Lung microvascular endothelial cell (primary cell): ENCODE results near the gene MPP1. TPM values are rescaled to one million over a fixed set of nuclear protein-coding genes. Genes with fewer than 3 reads are reported as not detected.
A peak's percentile ranks its signal among the peaks of the same experiment; 100 is the strongest.

Experiments used
- DNase-seq, 2 donors: peaks; one replicate each; pipeline versions ENCODE4 v3.0.0 to v3.0.0-alpha.2; 2010; ENCODE audit warnings: low read depth in 2 of 2
- total RNA-seq: library from RNA; depleted of rRNA; stranded (reverse); fragments of >200 nt; gene quantifications from 2 replicates; pipeline ENCODE4 v1.2.1, GENCODE V29; 2014

Gene MPP1
- total RNA-seq, 1 donor from 2014 or later, result 24.8 TPM

DNA sequence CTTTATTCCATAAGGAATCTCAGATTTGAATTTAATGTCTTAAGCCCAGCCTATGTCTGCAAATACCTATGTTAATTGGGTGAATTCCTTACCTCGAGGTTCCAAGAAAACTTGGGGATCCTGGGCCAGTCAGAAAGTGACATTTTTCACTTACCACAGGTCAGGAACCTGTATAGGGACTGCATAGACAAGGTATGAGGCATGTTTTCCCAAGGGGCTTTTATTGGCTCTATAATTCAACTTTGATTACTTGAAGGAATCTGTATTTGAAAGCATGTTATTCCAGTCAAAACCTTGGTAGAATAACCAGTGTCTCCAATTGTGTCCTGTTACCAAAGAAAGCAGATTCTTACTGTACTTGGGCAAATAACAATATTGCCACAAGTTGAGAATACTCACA is 8.5 kb upstream of the MPP1 start:
- DNase-seq, result no peak

DNA sequence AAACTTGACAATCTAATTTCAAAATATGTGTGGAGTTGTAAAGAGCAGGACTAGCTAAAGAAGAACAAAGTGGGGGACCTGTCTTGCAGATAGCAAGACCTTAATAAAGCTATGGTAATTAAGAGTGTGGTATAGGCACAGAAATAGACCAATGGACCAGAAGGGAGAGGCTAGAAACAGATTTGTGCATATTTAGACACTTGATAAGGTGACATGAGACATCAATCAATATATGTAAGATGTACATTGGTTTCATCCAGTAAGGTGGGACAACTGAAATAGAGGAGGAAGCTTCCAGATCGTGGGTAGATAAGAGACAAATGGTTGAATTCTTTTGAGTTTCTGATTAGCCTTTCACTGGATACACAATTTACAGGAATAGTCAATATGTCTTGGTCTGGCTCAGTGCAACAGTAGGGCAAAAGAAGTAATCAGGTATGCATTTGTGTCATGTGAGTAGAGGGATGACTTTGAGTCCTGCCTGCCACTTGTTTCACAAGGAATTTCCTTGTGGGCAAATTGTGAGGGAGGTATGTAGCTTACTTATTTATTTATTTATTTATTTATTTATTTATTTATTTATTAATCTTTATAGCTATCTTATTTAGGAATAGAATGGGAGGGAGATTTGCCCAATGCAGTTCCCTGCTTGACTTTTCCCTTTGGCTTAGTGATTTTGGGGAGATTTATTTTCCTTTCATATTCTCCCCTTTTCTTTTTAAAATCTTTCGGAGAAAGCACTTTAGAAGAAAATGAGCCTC is 7.2 kb upstream of the MPP1 start:
- DNase-seq, result no peak

DNA sequence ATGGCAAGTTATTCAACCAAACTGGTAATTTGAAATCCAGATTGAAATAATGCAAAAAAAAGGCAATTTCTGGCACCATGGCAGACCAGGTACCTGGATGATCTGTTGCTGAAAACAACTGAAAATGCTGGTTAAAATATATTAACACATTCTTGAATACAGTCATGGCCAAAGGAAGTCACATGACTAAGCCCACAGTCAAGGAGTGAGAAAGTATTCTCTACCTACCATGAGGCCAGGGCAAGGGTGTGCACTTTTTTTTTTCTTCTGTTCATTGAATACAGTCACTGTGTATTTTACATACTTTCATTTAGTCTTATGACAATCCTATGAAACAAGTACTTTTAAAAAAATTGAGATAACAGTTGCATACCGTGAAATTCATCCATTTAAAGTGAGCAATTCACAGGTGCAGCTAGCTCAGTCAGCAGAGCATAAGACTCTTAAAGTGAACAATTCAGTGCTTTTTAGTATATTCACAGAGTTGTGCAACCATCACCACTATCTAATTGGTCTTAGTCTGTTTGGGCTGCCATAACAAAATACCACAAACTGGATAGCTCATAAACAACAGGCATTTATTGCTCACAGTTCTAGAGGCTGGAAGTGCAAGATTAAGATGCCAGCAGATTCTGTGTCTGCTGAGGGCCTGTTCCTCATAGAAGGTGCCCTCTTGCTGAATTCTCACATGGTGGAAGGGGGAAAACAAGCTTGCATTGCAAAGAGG is 4.8 kb upstream of the MPP1 start:
- DNase-seq, result no peak

DNA sequence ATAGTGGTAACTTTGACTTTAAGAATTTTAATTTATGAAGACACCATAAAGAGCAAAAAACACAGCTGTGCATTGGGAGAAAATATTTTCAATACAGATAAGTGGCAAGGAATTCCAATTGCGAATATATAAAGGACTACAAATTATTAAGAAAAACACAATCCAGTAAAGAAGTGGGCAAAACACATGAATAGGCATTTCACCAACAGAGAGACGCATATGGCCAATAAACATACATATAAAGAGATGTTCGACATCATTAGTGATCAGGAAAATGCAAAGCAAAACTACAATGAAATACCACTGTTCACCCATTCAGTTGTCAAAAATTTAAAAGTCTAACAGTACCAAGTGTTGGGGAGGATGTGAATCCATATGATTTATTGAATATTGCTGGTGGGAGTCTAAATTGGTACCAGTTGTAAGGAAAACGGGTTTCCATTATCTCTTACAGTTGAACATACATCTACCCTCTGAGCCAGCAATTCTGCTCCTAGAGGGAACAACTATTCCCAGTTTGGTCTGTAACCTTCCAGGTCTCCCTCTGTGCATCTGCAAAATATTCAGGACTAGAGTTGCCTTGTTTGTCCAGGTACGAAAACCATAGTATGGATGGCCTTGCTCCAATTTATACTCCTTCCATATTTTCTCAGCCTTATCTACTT is 1.7 kb upstream of the MPP1 start:
- no peak for DNase-seq

DNA sequence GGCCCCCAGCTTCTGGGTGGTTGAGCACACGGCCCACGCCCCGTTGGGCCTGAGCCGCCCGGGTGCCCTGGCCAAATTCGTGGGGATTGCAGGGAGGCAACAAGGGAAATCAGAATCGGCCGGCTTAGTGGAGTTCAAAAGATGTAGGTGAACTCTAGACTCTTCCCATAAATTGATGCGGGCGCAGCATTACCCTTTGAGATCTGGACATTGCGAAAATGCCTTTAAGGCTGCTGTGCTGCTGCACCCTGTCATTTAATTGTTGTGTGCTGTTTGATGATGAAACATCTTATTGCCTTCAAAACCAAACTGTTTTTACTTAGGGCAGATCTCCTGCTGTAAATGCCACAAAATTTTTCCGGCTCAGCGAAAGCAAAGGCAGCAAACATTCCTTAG is 409 bp upstream of the MPP1 start:
- no peak for DNase-seq

DNA sequence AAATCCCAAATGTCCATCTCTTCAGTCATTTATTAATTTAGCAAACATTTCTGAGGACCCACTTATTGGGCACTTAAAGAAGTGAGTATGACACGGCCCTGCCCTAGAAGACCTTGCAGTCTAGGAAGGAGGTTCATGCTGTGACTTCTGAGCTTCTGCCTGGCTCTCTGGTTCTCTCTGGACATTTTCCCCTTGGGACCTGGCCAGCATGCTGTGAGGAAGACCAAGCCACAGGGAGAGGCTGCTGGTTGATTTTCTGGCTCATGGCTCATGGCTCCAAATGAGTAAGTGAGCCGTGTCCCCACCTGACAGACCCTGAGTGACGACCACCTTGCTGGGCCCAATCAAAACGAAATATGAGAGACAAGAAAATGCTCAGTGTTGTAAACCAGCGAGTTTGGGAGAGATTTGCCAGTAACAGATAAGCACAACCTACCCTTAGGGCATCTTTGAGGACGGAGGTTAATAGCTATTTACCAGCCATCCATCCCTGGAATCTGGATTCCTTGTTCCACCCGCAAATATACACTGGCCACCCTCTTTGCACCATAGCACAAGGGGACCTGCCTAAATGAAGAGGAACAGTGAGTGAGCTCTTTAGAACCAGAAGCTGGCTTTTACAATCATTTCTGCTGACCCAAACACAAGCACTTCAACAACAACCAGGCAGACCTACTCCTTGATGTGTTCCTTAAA is 876 bp downstream of the MPP1 start:
- no peak for DNase-seq

DNA sequence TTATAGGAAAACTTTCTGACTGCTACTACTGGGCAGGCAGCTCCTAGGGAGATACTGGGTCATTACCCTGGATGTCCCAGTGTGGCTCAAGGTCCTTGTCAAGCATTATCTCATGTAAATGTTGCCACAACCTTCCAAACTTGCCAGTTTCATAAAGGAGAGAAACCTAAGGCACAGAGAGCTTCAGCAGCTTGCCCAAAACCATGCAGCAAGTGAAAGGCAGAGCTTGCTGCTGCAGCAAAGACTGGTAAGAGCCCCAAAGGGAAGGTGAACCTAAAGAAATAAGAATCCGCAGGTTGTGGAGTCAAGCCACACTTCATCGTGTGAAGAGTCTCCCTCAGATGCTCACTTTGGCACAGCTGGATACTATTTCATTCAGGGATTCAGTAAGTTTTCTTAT is 2.3 kb downstream of the MPP1 start:
- no peak for DNase-seq

DNA sequence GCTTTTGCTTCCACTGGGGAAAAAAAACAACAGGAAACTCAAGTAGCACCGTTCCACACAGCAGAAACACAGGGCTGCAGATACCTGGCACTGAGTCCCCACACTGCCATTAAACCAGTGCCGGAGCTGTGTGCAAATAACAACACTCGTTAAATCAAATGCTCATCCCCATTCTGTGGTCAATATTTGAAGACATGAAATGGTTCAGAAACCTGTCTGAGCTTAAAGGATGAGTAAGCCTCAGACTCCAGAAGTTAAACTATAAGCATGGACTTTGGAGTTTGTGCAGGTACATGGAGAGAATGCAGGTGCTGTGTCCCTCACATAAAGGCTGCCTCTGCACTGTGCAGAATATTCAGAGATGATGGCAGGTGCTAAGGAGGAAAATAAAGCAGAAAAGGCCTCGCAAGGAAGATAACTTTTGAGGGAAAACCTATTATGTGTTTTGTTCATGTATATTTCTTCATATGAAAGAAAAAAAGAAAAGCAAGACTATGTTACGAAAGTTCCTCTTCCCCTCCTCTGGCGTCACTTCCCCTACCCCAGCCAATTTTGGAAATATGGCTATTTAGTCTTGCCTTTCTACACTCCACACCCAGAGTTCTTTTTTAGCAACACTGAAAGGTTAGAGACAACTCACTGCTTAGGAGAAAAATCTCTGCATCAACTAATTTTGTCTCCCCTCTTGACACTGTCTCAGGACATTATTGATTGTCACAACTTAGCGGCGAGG is 4.6 kb downstream of the MPP1 start:
- peak in 1 of 2 donors; percentile 28 for DNase-seq

DNA sequence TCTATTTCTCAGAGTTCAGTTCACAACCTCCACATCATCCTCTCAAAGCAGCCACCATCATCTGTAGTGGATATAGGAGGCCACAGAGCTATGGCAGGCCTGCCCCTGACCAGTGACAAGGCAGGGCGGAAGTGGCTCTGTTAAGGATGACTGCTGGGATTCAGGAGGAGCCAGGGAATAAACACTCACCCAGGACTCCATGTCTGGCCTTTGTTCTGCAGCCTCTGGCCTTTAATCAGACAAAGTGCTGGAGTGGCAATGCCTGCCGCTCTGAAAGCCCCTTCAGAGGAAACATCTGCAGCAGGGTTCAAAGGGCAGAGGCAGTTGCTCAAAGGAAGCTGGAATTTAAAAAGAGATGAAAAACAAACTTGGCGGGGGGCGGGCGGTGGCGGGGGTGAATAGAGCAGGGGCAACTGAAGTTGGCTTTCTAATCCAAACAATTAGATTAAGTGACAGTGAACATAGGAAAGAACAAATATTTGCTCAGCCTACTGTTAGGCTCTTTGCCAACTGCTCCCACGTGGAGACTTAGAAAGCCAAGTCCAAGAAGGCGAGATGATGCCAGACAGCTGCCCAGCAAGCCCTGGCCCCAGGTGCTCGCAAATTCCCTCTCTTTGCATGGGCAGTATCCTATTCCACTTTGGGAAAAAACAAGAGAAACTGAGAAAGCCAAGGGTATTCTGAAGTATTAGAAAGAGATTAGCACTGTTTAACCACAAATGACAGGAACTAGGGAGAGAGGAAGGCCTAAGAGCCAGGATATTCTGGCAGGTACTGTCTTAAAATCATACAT is 5.5 kb downstream of the MPP1 start:
- DNase-seq, result peak; percentile 73 to 74

DNA sequence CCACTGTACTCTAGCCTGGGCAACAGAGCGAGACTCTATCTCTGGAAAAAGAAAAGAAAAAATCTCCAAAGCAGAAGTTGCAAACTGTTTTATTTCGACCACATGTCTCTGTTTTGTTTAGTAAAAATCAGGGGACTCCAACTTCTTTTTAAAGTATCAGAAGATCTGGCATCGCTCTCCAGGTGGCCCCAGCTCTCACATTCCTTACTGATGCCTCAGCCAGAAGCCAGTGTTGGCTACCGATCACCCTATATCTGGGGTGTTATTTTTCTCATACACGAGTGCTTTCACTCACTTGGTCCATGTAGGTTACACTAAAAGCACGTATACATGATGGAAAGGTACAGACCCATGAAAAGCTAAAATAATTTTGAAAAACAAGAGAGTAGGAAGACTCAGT is 8.3 kb downstream of the MPP1 start:
- no peak for DNase-seq

DNA sequence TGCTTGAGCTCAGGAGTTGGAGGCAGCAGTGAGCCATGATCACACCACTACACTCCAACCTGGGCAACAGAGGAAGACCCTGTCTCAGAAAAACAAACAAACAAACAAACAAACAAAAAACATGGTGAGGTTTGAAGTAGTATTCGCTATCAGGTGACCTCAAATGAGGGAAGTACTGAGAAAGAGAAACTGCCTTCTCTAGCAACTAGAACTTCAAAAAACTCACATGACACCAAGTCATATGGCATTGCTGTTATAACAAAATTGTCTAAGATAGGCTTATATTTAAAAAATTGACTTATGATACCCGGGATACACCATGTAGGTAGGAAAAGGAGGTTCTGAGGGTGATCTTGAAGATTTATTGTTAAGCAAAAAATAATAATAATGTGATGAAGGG is 10.3 kb downstream of the MPP1 start:
- no peak for DNase-seq

DNA sequence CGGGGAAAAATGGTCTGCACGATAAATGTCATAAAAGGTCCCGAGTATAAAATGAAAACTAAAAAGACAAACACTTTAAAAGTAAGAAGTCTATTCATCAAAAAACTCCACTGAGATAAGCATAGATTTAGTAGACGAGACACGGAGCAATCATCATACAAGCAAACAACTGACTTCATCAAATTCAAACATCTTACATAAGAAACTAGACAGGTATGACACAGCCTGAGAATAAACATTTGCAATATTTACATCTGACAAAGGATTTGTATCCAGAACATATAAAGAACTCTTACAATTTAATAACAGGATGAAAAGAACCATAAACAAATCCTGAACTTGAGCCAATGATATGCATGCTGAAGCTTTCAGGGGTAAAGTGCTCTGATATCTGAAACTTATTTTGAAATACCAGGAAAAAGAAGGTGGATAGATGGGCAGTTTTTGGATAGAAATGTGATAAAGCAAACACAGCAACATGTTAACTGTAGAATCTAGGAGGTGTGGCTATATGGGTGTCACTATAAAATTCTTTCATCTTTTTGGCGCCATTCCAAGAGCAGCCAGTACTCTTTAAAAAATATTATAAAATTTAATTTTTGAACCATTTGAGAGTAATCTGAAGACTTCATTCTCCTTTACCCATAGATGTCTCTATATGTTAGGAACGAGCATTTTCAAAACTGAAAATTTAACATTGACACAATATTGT is 12.0 kb downstream of the MPP1 start:
- no peak for DNase-seq

DNA sequence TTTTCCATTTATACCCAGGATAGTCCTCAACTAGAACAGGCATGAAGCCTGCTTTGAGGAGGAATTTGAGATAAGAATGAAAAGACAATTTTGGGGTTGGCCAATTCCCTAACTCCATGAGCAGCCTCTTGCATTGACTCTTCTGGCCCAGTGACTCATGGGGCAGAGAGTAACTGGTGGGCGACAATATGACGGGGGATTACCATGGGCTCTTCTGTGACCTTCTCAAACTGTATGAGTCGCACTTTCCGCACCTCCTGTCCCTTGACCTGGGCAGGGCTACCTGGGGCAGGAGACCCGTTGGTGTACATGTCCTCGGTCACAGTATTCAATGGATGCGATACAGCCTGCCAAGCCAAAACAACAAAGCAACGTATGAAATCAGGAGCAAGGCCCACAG is 13.3 kb downstream of the MPP1 start:
- no peak for DNase-seq

DNA sequence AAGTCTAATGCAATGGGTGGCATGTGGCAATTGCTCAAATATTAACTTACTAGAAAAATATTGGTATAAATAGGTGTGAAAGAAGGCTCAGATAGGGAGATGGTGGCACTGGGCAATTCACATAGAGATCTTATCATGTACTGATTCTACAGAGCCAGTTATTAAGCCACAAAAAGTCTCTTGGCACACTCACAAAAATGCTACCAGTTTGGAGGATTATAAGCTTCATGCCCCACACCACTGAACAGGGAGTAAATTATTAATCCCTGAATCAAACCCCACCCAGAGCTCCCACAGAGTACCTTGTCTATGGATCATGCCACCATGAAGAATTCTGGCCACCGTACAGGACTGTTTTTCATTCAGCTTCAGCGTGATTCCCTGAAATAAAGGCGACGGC is 13.8 kb downstream of the MPP1 start:
- no peak for DNase-seq

DNA sequence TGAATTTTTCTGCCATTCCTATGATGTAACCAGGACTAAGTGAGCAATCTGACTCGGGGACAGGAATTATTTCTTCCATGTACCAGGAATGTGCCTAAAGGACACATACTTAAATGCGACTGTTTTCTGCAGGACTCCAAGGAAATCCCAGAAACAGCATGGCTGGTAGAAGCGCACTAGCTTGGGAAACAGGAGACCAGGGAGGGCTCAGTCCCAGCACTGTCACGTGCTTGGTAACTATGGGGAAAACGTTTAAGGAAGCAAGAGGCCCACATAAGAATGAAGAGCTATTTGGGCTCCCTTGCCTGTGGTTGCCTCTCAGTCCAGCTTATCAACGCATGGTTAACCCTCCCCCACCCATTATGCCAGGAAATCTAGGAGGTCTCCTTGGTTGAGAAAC is 19.6 kb downstream of the MPP1 start:
- DNase-seq, result no peak

DNA sequence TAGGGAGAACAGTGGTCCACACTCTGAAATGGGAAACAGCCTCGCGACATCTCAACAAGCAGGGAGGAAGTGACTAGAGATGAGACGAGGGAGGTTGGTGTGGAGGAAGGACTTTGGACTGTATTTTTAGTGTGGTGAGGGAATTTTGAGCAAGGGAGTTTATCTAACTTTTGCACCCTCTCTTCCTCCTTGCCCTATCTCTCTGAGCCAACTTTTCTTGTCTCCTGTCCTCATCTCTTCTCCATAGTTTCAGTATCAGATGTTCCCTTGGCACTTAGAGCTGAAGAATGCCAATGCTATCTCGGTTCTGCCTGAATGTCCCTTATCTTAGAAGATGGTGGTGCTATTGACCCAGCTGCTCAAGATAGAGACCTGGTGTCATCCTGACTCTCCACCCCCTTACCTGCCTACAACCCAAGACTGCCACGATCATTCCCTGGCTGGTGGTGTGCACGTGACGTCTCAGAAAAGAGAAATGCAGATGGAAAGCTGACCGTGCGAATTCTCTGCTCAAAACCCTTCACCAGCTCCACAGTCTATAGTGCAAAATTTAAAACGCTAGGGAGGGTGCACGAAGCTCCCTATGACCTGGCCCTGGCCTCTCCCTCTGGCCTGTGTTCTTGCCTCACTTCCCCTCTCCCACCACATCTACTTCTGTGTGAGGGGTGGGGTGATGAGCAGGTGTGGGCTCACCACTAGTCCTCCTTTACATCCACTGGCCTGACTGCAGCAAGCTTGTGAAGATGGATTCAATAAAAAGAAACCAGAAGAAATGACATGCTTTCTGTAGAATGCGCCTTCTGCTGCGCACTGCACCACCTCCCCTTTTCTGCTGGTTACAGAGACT is 20.9 kb downstream of the MPP1 start:
- no peak for DNase-seq

DNA sequence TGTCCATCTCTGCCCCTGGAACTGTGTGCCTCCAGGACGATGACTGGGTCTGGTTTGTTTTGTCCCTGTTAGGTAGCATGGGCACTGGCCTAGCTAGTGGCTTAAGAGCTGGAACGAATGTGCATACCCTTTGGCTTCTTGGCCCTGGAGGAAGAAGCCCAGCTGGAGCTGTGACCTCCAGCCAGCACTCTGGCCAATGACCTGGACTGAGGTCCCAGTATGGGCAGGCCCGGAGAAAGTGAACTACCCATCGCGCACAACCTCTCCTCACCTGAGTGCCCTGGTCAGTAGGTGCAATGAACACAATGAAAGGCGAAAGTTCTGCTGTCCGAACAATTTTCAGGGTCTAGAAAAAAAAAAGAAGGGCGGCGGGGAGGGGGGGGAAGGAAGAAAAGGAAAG is 24.3 kb downstream of the MPP1 start:
- no peak for DNase-seq

DNA sequence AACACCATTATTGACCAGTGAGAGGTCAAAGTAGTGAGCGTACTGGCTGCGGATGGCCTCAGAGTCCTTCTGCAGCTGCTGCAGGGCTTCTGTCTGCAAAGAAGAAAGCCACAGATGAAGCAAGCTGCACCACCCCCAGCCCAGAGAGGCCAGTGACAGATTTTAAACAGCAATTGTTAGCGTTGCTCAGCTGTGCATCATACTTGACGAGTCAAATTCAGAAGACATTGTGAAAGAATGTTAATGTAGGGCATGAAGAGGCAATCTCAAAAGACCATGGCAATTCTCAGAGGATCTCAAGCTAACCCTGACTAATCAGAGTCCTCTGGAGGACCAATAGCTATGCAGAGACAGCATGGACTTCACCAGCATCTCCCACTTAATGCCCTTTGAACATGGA is 26.0 kb downstream of the MPP1 start:
- no peak for DNase-seq

DNA sequence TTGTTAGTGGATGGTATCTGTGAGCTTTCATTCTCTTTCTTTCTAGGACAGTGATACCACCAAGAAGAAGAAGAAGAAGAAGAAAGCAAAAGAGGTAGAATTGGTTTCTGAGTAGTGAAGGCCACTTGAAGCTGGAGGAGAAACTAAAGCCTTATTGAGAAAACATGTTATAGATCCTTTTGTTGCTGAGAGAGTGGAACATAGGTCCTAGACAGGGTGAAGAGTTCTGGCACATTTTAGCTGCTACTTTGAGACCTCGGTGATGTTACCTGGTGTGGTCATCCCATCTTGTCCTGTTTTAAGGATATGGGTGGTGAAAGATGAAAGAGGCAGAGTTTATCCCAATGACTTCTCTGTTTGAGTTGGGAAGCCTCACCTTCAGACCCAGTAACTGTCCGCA is 28.5 kb downstream of the MPP1 start:
- DNase-seq, result no peak
